D721Med (cell line): ENCODE data around the gene DAAM2.

ENCODE experiments used
- DNase-seq: peaks from one replicate; pipeline ENCODE4 v3.0.0; 2011; ENCODE audit warnings: low spot score; ENCODE audit not compliant: insufficient read length
- FAIRE-seq: peaks from 2 replicates; lab custom pipeline; 2011; peaks lifted over from hg19 to GRCh38; lab: Jason Lieb, UNC
- CTCF ChIP-seq: IDR thresholded peaks from 2 replicates; pipeline ENCODE4 v1.5.1; 2012; ENCODE audit warnings: mild to moderate bottlenecking, control low read depth; ENCODE audit not compliant: insufficient read depth; ENCODE audit errors: missing control alignments

The DAAM2 gene

GRCh38 chr6:39822846-39823815 lies 31.0 kb downstream of the DAAM2 start:
- no peak for TF ChIP-seq CTCF
- FAIRE-seq (no peak), DNase-seq (no peak)

GRCh38 chr6:39824030-39824926 lies 32.1 kb downstream of the DAAM2 start:
- no peak for DNase-seq
- no peak for FAIRE-seq
- no peak for TF ChIP-seq CTCF

- DNase-seq (no peak), FAIRE-seq (no peak)
- TF ChIP-seq CTCF: no peak
Measured at GRCh38 chr6:39829331-39829730, 37.2 kb downstream of the DAAM2 start.

- no peak for TF ChIP-seq CTCF
- no peak for FAIRE-seq
- no peak for DNase-seq
Measured at GRCh38 chr6:39830444-39830843, 38.3 kb downstream of the DAAM2 start.

GRCh38 chr6:39831701-39832100 lies 39.5 kb downstream of the DAAM2 start:
- DNase-seq (no peak), FAIRE-seq (no peak)
- TF ChIP-seq CTCF: no peak

- FAIRE-seq (no peak), DNase-seq (no peak)
- no peak for TF ChIP-seq CTCF
Measured at GRCh38 chr6:39834278-39834677, 42.1 kb downstream of the DAAM2 start.

GRCh38 chr6:39834866-39835265 lies 42.7 kb downstream of the DAAM2 start:
- TF ChIP-seq CTCF: no peak

More at GRCh38 chr6:39834866-39835265, 42.7 kb downstream of the DAAM2 start:
- no peak for DNase-seq
- FAIRE-seq: no peak
